MCF 10A (cell line): ENCODE data around the gene COX14. TPM values are rescaled to one million over a fixed set of nuclear protein-coding genes. Genes with fewer than 3 reads are reported as not detected.

ENCODE experiments used
- BruUV-seq: library from RNA; stranded (reverse); fragments of 400-500 nt; replicated peaks from 2 replicates; lab custom pipeline; 2021; lab: Mats Ljungman, UMichigan
- CTCF ChIA-PET: fragments of 300-600 bp; sonication (Branson Sonifier 250); formaldehyde crosslinking; extraction: SDS; loops from one replicate; lab custom pipeline; 2021; ENCODE audit warnings: antibody characterized with exemption, inconsistent platforms; lab: Yijun Ruan, JAX
- POLR2A ChIA-PET: fragments of 300-600, 350-650 bp; sonication (Branson Sonifier 250); formaldehyde crosslinking; extraction: SDS; loops from one replicate; lab custom pipeline; 2020; ENCODE audit warnings: antibody characterized with exemption, inconsistent platforms; lab: Yijun Ruan, JAX
- DNase-seq: peaks from one replicate; pipeline ENCODE4 v3.0.0-alpha.2; 2018; ENCODE audit not compliant: unreplicated experiment
- H3K27ac Mint-ChIP-seq: one replicate; pipeline ENCODE4 v1.8.0; 2022; ENCODE audit warnings: mild to moderate bottlenecking, low read depth, mixed read lengths; ENCODE audit not compliant: unreplicated experiment
- H3K27me3 Mint-ChIP-seq: one replicate; pipeline ENCODE4 v1.8.0; 2022; ENCODE audit warnings: mixed read lengths; ENCODE audit not compliant: insufficient read depth, unreplicated experiment
- H3K36me3 Mint-ChIP-seq: one replicate; pipeline ENCODE4 v1.8.0; 2022; ENCODE audit warnings: mild to moderate bottlenecking, moderate library complexity, mixed read lengths; ENCODE audit not compliant: insufficient read depth, unreplicated experiment
- H3K4me1 Mint-ChIP-seq: one replicate; pipeline ENCODE4 v1.8.0; 2022; ENCODE audit warnings: mixed read lengths; ENCODE audit not compliant: insufficient read depth, unreplicated experiment
- H3K4me3 Mint-ChIP-seq: one replicate; pipeline ENCODE4 v1.8.0; 2022; ENCODE audit warnings: mild to moderate bottlenecking, moderate library complexity, mixed read lengths; ENCODE audit not compliant: unreplicated experiment
- H3K9me3 Mint-ChIP-seq: one replicate; pipeline ENCODE4 v1.8.0; 2022; ENCODE audit warnings: mixed read lengths; ENCODE audit not compliant: unreplicated experiment
- CTCF ChIP-seq: fragments of 200-600 bp; IDR thresholded peaks from one replicate; pipeline ENCODE4 v1.8.0; 2022; ENCODE audit warnings: antibody characterized with exemption, mild to moderate bottlenecking; ENCODE audit not compliant: unreplicated experiment
- intact Hi-C: fragments of 100-400 bp; cut with micrococcal nuclease; formaldehyde crosslinking; loops from 2 replicates; pipeline ENCODE4 v1.14.1; 2022
- total RNA-seq: library from RNA; stranded (reverse); gene quantifications from 2 replicates; pipeline ENCODE4 v1.2.3, GENCODE V29; 2022

COX14 gene
- total RNA-seq, 1 experiment from 2014 or later = 43.6 TPM

- DNase-seq = no peak
- Mint-ChIP-seq H3K36me3 (peaks cover 57% of the 10 kb centered on the region), H3K4me1 (peaks cover 18% of the 10 kb centered on the region), H3K4me3 (no peak overlapping the region), H3K27ac (no peak overlapping the region), H3K27me3 (no peaks in the 10 kb centered on the region), H3K9me3 (no peaks in the 10 kb centered on the region)
- POLR2A ChIA-PET = interaction anchor here (2.2 to 5.8 kb wide), 2 partner anchors 11 to 12 kb away, joined by 8 to 44 read pairs; partner anchors contain the start of gene COX14
- no TSS peak for BruUV-seq
- intact Hi-C loops = no loop called here
- TF ChIP-seq CTCF = no peak
- CTCF ChIA-PET = interaction anchor here (0.8 to 15.2 kb wide), 4 partner anchors 11 to 155 kb away, joined by 3 to 232 read pairs (median 50); partner anchors contain the start of genes COX14 and SMARCD1
Measured at GRCh38 chr12:50100561-50100960, 11.5 kb upstream of the COX14 start.

- POLR2A ChIA-PET = interaction anchor here (2.2 to 5.8 kb wide), 2 partner anchors 10 to 13 kb away, joined by 8 to 44 read pairs; partner anchors contain the start of gene COX14
- no peak overlapping the region for H3K4me3 Mint-ChIP-seq
- intact Hi-C loops = no loop called here
- H3K27me3 Mint-ChIP-seq = no peaks in the 10 kb centered on the region
- peak; percentile 35 for TF ChIP-seq CTCF
- H3K27ac Mint-ChIP-seq = no peak overlapping the region
- peak; percentile 39 for DNase-seq
- no peaks in the 10 kb centered on the region for H3K9me3 Mint-ChIP-seq
- peaks cover 18% of the 10 kb centered on the region for H3K4me1 Mint-ChIP-seq
- peaks cover 50% of the 10 kb centered on the region for H3K36me3 Mint-ChIP-seq
- no TSS peak for BruUV-seq
- CTCF ChIA-PET = interaction anchor here (0.6 to 15.2 kb wide), 7 partner anchors 10 to 366 kb away, joined by 3 to 232 read pairs (median 4); partner anchors contain the start of genes COX14 and SMARCD1
Measured at GRCh38 chr12:50101663-50102062, 10.4 kb upstream of the COX14 start.

GRCh38 chr12:50102131-50102531 is 9.9 kb upstream of the COX14 start:
- BruUV-seq = TSS peak; percentile 6
- Mint-ChIP-seq H3K27me3 (no peaks in the 10 kb centered on the region), H3K4me3 (no peak overlapping the region), H3K27ac (no peak overlapping the region), H3K9me3 (no peaks in the 10 kb centered on the region), H3K4me1 (peaks cover 18% of the 10 kb centered on the region), H3K36me3 (peaks cover 45% of the 10 kb centered on the region)
- POLR2A ChIA-PET = interaction anchor here (2.2 to 5.8 kb wide), 2 partner anchors 9 to 14 kb away, joined by 8 to 44 read pairs; partner anchors contain the start of gene COX14
- DNase-seq = no peak
- no peak for TF ChIP-seq CTCF
- CTCF ChIA-PET = interaction anchor here (0.6 to 15.2 kb wide), 5 partner anchors 9 to 366 kb away, joined by 3 to 232 read pairs (median 4); partner anchors contain the start of genes COX14 and SMARCD1
- intact Hi-C loops = no loop called here

- Mint-ChIP-seq H3K36me3 (peaks cover 39% of the 10 kb centered on the region), H3K27me3 (no peaks in the 10 kb centered on the region), H3K27ac (no peak overlapping the region), H3K4me3 (no peak overlapping the region), H3K4me1 (peaks cover 18% of the 10 kb centered on the region), H3K9me3 (no peaks in the 10 kb centered on the region)
- TF ChIP-seq CTCF = no peak
- no TSS peak for BruUV-seq
- intact Hi-C loops = no loop called here
- DNase-seq = no peak
- POLR2A ChIA-PET = interaction anchor here (0.6 to 5.8 kb wide), 3 partner anchors 8 to 64 kb away, joined by 3 to 44 read pairs (median 3); partner anchors contain the start of genes CERS5 and COX14
- CTCF ChIA-PET = interaction anchor here (0.6 to 15.2 kb wide), 4 partner anchors 9 to 157 kb away, joined by 3 to 232 read pairs (median 50); partner anchors contain the start of genes COX14 and SMARCD1
Measured at GRCh38 chr12:50102646-50103309, 9.3 kb upstream of the COX14 start.
